Transverse colon (tissue), 4 donors: ENCODE results near the gene SOX18.

ENCODE experiments used
- CTCF ChIP-seq, 5 experiments: fragments of 200-600 bp in 3 of 5; fragments of 450-650 bp in 2 of 5; sonication (generic) in 3 of 5; IDR thresholded peaks; 1 replicate in 2 of 5; 2 replicates in 3 of 5; pipeline ENCODE4 v1.5.1; 2016 to 2017; ENCODE audit warnings: antibody characterized with exemption in 5 of 5, inconsistent platforms in 3 of 5, mild to moderate bottlenecking in 2 of 5, moderate library complexity in 1 of 5
- EP300 ChIP-seq: sonication (generic); formaldehyde crosslinking; IDR thresholded peaks from one replicate; pipeline ENCODE4 v1.6.1; 2017; ENCODE audit warnings: antibody characterized with exemption, low read depth
- POLR2A ChIP-seq: fragments of 450-650 bp; IDR thresholded peaks from one replicate; pipeline ENCODE4 v1.6.1; 2016; ENCODE audit warnings: antibody characterized with exemption, mild to moderate bottlenecking, moderate library complexity
- POLR2AphosphoS5 ChIP-seq, 3 donors: sonication (generic); formaldehyde crosslinking; IDR thresholded peaks; one replicate each; pipeline ENCODE4 v1.6.1; 2016; ENCODE audit warnings: antibody characterized with exemption in 3 of 3

GRCh38 chr20:64082126-64082731, 32.8 kb upstream of the SOX18 start:
- TF ChIP-seq CTCF (IDR thresholded peaks at IDR 0.05): no peak
- no peak for TF ChIP-seq POLR2AphosphoS5 (IDR thresholded peaks at IDR 0.05)
- no peak for TF ChIP-seq POLR2A
- no peak for TF ChIP-seq EP300
